Stimulated activated CD8-positive, alpha-beta memory T cell treated with anti-CD3 and anti-CD28 coated beads, Interleukin-2, amount 100 ng/mL, for 1 hour (primary cell): ENCODE data around the gene TNFRSF25.
A peak's percentile ranks its signal among the peaks of the same experiment; 100 is the strongest.
"Not testable (repeated sequence)": the region's sequence is repeated elsewhere in the genome, so short reads cannot be mapped to it uniquely, and the experiment has no call there.

Experiments
- DNase-seq, 2 donors: peaks; one replicate each; pipeline ENCODE4 v3.0.0-alpha.2; 2020; ENCODE audit warnings: low read depth in 2 of 2

TNFRSF25 gene

DNA sequence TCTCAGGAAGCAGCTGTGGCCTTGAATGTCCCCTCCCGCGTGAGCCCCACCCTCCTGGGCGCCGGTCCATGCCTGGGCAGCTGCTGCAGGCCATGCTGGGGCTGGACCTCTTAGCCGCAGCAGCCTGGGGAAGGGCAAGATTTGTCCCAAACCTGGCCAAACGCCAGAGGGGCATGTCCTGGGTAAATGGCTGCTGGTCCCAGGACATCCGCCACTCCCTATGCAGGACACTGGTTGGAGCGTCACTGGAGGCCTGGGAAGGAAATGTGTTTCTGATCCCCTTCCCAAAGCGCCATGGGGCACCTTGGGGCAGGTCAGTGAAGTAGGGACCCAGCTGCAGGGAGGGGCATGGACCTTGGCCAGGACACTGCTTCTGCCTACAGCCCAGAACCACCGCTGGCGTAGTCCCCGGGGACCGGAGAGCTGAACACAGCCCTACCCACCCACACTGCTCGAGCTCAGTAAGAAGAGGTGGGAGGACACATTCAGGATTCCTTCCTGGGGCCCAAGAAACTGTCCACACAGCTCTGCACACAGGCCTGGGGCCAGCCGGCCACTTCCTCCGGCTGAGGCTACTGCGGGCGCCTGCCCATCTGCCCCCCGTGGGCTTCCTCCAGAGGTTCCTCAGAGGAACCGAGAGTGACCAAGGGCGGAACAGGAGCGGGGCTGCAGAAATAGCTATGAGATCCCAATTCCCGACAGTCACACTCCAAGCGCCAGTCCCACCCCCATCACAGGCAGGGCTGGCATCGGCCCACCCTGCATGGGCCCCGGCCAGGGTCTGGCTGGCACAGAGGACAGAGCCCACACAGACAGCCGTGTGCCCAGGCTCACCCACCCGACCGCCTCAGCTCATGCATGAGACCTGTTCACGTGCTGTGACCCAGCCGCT, 36.3 kb upstream of the TNFRSF25 start:
- DNase-seq: no peak

DNA sequence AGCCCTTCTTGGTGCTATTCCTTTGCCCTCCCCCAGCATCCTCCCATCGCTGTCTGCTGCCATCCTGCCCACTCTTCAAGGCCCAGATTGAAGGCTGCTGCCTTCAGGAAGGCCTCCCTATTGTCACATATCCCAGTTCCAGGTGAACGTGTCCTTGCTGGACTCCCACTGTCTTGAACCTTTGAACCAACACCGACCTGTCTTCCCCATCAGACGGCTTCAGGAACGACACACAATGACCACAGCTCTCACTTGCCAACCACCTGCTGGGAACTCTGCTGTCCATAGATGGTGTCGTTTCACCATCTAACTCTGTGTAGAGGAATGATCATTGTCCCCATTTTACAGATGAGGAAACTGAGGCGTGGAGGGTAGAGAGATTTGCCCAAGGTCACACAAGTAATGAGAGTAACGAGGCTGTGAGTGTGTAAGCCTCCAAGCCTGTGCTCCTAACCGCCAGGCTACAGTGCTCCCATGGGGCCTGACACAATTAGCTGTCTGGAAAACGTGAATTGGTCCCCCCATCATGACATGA, 35.4 kb upstream of the TNFRSF25 start:
- no peak for DNase-seq

DNA sequence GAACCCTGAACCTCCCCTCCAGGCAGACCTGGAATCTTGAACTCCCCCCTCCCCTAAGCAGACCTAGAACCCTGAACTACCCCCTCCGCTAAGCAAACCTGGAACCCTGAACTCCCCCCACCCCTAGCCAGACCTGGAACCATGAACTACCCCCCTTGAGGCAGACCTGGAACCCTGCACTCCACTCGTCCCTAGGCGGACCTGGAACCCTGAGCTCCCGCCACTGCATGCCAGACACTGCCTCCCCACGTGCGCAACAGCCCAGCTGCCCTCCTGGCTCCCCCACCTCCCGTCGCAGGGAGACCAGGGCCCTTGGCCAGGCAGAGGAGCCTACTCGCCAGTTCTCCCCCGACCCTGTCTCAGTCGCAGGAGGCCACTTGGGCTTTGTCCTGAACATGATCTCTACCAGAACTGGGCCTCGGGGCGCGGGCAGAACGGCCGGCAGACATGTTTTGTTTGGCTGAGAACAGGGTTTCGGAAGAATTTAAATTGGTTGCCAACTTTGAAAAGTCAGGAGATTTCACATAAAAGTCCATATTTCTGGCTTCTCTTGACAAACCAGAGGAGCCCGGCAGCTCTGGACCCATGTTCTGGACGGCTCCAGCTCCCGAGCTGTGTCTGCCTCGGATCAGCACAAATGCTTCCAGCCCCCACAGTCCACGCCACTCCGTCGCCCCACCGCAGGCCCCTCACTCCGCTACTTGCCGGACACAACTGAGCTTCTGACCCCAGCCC, 34.7 kb upstream of the TNFRSF25 start:
- no peak for DNase-seq

DNA sequence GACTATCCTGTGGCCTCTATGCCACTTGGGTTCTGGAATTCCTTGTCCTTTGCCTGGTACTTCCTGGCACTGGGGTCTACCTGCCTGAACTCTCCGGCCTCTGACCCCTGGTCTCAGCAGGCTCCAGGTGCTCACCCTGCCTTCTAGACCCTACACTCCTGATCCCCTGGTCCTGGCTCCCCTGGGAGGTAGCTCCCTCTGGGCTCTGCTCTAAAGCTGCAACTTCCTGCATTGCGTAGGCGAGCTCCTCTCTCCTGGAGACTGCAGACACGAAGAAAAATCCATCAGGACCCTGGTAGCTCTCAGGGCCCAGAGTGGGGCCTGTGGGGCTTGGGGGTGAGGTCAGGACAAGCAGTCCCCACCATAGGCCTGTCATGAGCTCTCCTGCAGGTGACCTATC, 33.3 kb upstream of the TNFRSF25 start:
- no peak for DNase-seq

DNA sequence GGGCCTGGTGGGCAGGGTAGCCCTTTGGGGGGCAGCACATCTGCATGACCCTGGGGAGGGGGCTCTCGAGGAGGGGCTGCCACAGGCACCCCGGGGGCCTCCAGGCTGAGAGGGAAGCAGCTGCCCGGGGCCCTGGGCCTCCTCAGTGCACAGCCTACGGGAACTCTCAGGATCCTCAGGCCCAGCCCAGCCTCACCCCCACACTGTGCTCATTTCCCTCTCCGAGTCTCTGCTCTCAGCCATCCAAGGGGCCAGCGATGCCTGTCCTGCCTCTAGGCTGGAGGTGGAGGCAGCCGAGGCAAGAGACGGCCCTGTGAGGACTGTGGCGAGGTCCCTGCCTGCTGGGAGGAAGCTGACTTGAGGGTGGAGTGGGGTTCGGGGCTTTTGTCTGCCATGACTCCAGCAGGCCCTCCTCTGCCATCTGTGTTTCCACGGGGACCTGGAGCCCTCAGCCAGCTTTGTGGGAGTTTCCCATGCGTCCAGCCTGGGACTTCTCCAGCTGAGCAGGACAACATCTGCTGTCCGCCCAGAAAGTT, 32.7 kb upstream of the TNFRSF25 start:
- no peak for DNase-seq

DNA sequence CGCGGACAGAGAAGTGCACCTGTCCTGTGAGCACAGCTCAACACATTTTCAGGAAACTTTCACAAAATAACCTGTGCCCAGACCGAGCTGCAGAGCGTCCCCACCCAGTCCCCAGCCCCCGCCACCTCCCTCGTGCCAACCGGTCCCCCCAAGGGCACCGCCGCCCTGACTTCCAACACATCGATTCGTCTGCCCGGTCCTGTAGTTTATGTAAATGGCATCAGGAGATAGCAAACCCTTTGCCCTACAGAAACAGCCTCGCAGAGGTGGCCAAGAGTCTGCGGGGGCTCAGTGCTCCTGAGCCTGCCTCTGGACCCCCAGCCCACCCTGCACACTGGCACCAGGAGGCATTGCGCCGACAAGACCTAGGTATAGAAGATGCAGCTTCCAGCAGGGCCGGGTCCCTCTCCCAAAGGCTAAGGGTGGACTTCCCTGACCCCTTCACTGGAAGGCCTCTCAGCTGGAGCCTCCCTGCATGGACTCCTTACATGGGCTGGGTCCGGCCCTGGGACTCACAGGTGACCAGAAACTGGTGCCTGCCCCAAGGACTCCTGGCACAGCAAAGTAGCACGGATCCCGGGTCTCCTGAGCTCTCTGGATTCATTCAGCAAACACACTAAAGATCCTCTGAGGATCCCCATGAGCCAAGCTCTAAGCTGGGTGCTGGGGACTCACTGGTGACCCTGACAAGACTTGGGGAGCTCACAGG, 32.0 kb upstream of the TNFRSF25 start:
- no peak for DNase-seq

DNA sequence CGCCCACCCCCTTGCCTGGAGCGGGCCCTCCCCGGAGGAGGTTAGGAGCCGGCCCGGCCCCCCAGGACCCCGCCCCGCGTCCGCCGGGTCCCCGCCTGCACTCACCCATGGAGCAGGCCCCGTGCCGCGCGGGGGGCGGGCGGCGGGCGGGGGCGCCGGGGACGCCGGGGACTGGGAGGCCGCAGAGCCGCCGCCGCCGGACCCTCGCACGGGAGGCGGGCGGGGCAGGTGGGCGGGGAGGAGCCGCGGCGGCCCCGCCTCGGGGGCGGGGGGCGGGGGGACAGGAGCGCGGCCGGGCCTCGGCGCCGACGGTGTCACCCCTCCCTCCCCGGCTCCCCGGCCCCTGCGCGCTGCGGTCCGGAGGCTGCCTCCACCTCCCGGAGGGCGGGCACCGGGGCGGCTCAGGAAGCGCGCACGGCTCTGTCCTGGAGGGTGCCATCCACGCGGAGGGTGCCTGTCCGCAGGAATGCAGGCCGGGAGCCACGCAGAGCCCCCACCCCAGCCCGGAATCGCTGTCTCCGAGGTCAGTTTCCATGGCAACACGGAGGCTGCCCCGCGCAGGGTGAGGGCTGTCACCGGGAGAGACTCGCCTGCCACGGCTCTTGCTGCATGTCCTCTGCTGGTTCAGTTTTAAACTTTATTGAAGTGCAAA, 31.4 kb upstream of the TNFRSF25 start:
- DNase-seq: no peak

DNA sequence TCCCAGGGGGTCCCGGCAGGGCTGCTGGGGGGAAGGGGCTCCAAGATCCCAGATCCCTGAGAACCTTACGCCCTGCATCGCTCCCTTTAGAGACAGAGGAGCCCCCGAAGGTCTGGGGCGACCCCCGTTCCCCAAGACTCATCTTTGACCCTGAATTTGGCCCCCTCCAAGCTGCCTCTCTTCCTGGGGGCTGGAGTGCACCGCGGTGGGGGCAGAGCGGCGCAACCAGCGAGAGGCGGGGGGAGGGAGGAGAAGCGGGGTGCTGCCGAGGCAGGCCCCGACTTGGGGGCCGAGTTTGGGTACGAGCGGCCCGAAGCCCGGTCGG, 30.9 kb upstream of the TNFRSF25 start:
- DNase-seq: no peak

DNA sequence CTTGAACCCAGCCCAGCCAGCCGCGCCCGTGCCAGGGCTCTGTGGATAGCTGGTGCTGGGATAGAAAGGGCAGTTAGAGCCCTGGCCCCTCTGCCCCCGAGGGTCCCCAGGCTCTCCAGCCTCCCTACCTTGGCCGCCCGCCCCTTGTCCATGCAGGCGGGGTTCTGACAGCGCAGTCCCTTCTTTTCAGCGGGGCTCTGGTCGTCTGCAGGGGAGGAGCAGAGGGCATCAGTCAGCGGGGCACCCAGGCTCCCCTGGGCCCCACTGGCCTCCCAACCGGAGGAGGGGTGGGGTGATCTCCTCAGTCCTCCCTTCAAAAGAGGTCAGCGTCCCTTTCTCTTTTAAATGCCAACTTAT, 30.4 kb upstream of the TNFRSF25 start:
- no peak for DNase-seq

DNA sequence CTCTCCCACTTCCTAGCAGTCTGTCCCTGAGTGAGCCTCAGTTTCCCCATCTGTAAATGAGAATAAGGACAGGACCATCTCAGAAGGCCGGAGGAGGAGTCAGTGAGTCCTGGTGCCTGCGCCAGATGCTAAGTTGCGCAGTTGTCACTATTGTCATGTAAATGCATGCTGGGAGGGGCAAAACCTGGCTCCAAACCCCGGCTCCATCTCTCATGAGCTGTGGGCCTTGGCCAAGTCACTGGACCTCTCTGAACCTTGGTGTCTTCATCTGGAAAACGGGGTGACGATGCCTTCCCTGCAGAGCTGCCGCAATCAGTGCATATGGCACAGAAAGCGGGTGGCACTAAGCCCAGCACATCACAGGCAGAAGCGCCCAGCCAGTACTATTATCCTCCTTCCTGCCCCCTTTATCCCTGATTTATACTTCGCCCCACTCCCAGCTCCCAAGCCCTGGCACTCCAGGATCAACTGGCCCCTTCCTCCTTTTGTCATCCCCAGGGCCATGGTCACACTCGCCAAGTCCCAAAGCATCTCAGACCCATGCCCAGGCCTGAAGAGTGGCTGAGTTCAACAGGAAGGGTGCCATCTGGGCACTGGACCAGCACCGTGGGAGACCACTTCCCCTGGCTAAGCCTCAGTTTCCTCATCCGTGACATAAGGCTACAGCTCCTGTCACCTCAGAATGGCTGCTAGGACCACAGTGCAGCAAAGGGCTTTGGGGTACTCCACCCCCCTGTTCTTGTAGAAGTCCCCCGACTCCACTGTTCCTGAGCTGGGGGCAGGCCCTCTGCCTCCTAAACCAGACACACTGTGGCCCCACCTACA, 29.8 kb upstream of the TNFRSF25 start:
- no peak for DNase-seq

DNA sequence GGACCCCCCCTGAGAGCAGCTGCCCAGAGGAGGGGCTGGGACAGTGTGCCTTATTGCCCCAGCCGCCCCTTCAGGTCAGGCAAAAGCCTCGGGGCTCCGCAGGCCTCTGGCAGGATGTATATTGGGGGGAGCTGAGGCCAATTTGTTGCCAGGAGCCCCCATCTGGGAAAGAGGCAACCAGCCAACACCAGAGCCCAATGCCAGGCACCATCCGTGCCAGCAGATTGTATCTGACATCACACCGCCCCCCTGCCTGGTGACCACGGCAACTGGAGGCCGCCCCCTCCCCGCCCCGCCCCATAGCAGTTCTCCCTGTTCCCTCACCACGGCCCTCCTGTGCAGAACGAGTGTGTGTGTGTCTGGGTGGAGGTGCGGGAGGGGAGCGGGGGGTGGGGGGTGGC, 29.1 kb upstream of the TNFRSF25 start:
- no peak for DNase-seq

DNA sequence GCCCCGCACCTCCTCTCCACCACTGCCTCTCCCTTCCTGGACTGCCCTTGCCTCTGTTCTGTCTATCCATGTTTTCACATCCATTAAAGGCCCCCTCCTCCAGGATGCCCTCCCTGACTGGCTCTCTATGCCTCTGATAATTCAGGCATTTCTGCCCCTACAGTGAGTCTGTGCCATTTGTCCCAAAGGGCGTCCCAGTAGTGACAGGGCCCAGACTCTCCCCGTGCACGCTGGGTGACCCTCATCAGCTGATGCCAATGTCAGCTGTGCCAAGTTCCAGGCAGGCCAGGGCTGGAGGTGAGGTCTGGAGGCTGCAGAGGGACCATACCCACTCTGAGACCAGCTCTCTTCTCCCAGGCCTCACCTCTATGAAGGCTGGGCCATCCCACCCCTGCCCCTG, 28.7 kb upstream of the TNFRSF25 start:
- no peak for DNase-seq

DNA sequence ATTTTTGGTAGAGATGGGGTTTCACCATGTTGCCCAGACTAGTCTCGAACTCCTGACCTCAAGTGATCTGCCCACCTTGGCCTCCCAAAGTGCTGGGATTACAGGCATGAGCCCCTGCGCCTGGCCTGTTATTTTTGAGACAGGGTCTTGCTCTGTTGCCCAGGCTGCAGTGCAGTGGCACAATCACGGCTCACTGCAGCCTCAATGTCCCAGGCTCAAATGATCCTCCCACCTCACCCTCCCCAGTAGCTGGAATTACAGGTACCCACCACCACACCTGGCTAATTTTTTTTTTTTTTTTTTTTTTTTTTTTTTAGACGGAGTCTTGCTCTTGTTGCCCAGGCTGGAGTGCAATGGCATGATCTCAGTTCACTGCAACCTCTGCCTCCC, 27.9 kb upstream of the TNFRSF25 start:
- DNase-seq: not testable (repeated sequence)

DNA sequence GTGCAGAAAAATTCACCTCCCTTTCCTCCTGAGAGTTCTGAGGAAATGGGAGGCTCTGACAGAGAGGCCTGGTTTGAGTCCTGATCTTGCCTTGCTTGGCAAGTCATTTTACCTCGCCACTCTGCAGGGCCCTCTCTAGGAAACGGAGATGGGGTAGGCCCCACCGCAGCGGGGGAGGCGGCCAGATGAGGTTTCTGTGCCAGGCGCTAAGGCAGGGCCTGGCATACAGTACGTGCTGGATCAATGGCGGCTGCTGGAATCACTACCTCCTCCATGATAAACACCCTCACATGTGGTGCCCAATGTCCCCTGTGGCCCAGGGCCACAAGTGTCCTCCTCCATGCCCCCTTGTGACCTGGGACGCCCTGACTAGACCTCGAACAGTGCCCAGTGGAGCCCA, 26.0 kb upstream of the TNFRSF25 start:
- no peak for DNase-seq

DNA sequence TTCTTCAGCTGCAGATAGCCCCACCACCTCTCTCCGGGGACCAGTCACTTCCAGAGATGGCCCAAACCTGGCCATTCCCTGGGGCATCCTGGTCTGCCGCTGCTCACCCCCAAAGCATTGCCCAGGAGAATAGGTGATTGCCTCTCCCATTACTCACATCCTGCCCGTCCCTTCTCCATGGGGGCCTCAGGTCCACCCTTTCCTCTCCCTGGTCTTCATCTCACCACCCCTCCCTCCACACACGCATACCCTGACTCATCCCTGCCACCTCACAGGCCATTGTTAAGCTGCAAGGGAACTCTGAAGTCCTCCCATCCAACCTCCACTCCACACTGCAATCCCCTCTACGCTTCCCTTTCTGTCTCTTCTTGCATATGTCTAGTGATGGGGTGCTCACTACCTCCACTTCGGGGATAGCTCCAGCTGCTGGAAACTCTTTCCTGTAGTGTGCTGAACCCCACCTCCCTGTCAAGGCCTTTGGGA, 25.5 kb upstream of the TNFRSF25 start, which contains the start of gene PLEKHG5:
TSS of gene PLEKHG5 (minus strand) at position 188 of the 483 bp plus-strand sequence. CDS start 14,096 bp downstream, outside the sequence.
- no peak for DNase-seq

DNA sequence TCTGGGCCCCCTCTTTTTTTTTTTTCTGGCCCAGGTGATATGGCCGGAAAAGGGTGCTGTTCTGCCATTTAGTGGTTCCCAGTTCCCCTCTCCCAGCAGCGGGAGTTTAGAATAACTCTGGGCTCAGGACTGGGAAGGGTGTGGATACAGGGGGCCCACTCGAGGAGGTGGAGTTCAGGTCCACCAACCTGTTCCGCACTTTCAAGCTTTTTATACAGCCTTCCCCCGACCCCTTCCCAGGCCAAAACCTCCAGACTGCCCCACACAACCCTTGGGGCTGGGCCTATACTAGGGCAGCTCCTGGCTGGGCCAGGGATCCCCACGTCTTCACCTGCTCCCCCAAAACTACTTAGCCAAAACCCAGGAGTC, 25.1 kb upstream of the TNFRSF25 start:
- DNase-seq: no peak

DNA sequence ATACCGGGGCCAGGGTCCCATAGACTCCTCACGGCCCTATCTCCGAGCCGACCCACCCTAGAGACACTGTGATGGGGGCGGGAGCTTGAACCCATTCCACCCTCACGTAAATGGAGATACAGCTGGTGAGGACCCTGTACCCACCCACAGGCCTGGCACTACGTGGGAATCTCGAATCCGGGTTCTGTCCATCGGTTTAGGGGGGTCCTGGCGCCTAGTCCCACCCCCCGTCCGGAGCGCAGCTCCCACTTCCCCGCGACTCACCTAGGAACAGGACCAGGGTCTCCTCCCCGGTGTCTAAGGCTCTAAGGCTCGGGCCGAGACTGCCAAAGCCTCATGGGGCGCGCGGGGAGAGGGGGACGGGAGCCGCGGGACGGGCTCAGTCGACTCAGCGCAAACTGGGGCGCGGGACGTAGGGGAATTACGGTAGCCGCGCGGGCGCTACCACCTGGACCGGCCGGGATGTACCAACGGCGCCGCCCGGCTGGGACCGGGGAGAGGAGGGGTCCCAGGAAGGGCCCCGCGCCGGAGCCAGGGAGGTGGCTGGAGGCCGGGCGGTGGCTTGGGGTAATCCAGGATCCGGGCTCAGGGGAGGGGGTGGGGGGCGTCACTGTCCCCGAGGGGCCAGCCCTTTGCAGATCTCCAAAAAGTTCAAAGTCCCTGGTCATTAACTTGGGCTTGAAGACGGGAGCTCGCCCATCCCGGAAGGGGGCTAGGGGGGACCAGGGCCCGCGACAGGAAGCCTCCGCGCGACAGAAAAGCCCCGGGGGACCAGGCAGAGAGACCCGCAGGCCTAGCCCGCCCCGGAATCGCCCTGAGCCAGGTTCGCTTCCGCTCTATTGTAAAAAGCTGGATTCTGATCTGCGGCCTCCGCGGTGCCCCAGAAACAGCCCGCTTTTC, 24.5 kb upstream of the TNFRSF25 start:
- no peak for DNase-seq

DNA sequence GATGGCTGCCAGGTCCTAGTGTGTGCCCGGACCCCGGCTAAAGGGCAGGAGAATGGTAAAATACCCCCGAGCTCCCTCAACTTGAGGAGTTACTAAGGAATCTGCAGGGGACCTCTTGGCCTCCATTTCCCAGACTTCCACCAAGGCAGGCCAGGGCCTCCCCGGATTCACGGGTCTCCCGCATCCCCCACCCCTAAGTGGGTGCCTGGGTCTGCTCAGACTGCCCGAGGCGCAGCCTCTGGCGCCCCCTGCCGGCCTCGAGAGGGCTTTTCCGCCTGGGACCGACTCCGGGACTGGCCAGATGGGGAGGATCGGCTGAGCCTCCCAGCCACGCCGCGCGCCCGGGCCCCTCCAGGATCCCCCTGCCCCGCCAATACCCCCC, 23.8 kb upstream of the TNFRSF25 start:
- peak; percentile 48 to 59 for DNase-seq

DNA sequence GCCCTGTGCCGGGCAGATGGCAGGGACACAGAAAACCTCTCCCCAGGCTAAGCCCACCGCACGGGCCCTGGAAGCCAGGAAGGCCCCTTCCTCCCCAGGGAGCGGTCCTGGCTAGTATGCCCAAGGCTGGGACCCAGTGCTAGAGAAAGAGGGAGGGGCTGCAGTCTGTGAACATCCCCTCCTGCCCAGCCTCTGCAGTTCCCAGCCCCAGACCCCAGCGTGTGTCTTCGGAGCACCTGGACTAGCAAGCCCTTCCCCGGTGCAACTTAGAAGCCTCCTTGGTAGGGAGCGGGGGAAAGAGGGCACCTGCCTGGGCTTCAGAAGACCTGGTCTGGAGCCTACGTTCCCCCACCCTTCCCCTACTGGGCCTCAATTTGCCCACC, 23.4 kb upstream of the TNFRSF25 start:
- no peak for DNase-seq
